HepG2 (cell line): ENCODE measurements around the gene RPS6KB1. TPM values are rescaled to one million over a fixed set of nuclear protein-coding genes. Genes with fewer than 3 reads are reported as not detected.
"Not testable (repeated sequence)": the region's sequence is repeated elsewhere in the genome, so short reads cannot be mapped to it uniquely, and the experiment has no call there.

Experiments
- ATAC-seq: fragments of 200-7000 bp; cut with Tn5 transposase; 3 replicates; pipeline ENCODE4 v1.9.1; 2020; ENCODE audit warnings: mild to moderate bottlenecking, moderate library complexity
- BruUV-seq: library from RNA; stranded (reverse); fragments of 400-500 nt; replicated peaks from 2 replicates; lab custom pipeline; 2021; lab: Mats Ljungman, UMichigan
- CTCF ChIA-PET: fragments of 300-600 bp; formaldehyde crosslinking; extraction: SDS; loops from one replicate; lab custom pipeline; 2021; ENCODE audit warnings: low total read pairs, inconsistent platforms, low intra/inter-chr PET ratio; lab: Yijun Ruan, JAX
- POLR2A ChIA-PET: fragments of 350-600 bp; sonication (Branson Sonifier 250); formaldehyde crosslinking; loops from one replicate; lab custom pipeline; 2020; ENCODE audit warnings: antibody characterized with exemption, inconsistent platforms; lab: Yijun Ruan, JAX
- DNase-seq: peaks from one replicate; pipeline ENCODE4 v3.0.0-alpha.2; 2015; ENCODE audit warnings: low spot score
- FAIRE-seq: peaks from 3 replicates; lab custom pipeline; 2011; peaks lifted over from hg19 to GRCh38; lab: Jason Lieb, UNC
- H2AFZ ChIP-seq: one replicate; pipeline ENCODE4 v1.6.1; 2011; ENCODE audit warnings: low read length, inconsistent platforms
- H3K27ac ChIP-seq: fragments of 300-600 bp; 3 replicates; pipeline ENCODE4 v1.8.0; 2011; ENCODE audit warnings: mixed run types, mild to moderate bottlenecking, mixed read lengths, low read length, inconsistent platforms; ENCODE audit not compliant: insufficient read depth; ENCODE audit errors: extremely low read length
- H3K27me3 ChIP-seq, 2 experiments: fragments of 200-600 bp in 1 of 2; 2 replicates in 1 of 2; 3 replicates in 1 of 2; pipeline versions ENCODE4 v1.6.0 to v1.8.0; 2011; ENCODE audit warnings: low read length in 2 of 2, mild to moderate bottlenecking in 2 of 2, moderate library complexity in 2 of 2, inconsistent platforms in 1 of 2; ENCODE audit not compliant: insufficient read depth in 2 of 2, control insufficient read depth in 1 of 2
- H3K36me3 ChIP-seq, 2 experiments: fragments of 200-600 bp in 1 of 2; replicated peaks in 1 of 2; 2 replicates in 1 of 2; 3 replicates in 1 of 2; pipeline versions ENCODE4 v1.5.1 to v1.8.0; 2011; ENCODE audit warnings: low read length in 2 of 2, inconsistent platforms in 1 of 2; ENCODE audit not compliant: insufficient read depth in 2 of 2, control insufficient read depth in 1 of 2
- H3K4me1 ChIP-seq: 2 replicates; pipeline ENCODE4 v1.5.1; 2012; ENCODE audit warnings: low read length, inconsistent platforms; ENCODE audit not compliant: insufficient read depth
- H3K4me2 ChIP-seq: 2 replicates; pipeline ENCODE4 v1.6.0; 2011; ENCODE audit warnings: low read depth, low read length, inconsistent platforms
- H3K4me3 ChIP-seq, 3 experiments: fragments of 200-600 bp in 1 of 3; sonication (generic), shearing (Covaris generic) in 1 of 3; replicated peaks in 1 of 3; 2 replicates each; pipeline ENCODE4 v1.5.1; 2011 to 2016; ENCODE audit warnings: low read length in 3 of 3, inconsistent platforms in 2 of 3, low read depth in 2 of 3, mild to moderate bottlenecking in 2 of 3, control low read depth in 1 of 3, mixed read lengths in 1 of 3; ENCODE audit not compliant: insufficient read depth in 1 of 3
- H3K79me2 ChIP-seq: one replicate; pipeline ENCODE4 v1.6.1; 2011; ENCODE audit warnings: low read length, inconsistent platforms; ENCODE audit not compliant: insufficient read depth
- H3K9ac ChIP-seq: 2 replicates; pipeline ENCODE4 v1.6.0; 2011; ENCODE audit warnings: mild to moderate bottlenecking, low read depth, low read length, inconsistent platforms; ENCODE audit not compliant: insufficient read depth
- H3K9me3 ChIP-seq: 2 replicates; pipeline ENCODE4 v1.5.1; 2012; ENCODE audit warnings: mild to moderate bottlenecking, low read length
- H4K20me1 ChIP-seq: 2 replicates; pipeline ENCODE4 v1.6.0; 2011; ENCODE audit warnings: inconsistent platforms, mild to moderate bottlenecking, low read length, moderate library complexity; ENCODE audit not compliant: insufficient read depth
- KLF12 ChIP-seq: sonication (generic); formaldehyde crosslinking; IDR thresholded peaks from 2 replicates; pipeline ENCODE4 v1.4.0; 2020; ENCODE audit warnings: missing genetic modification reagents, borderline replicate concordance
- MAFK ChIP-seq, 2 experiments: IDR thresholded peaks in 1 of 2; conservative IDR thresholded peaks in 1 of 2; 2 replicates each; pipeline ENCODE4 v1.6.1; 2011; ENCODE audit warnings: improper control_type of control experiment in 2 of 2, low read length in 2 of 2
- NR2F6 ChIP-seq, 2 experiments: IDR thresholded peaks; 2 replicates each; pipeline ENCODE4 v1.6.1; 2016; ENCODE audit warnings: antibody characterized with exemption in 1 of 2, mild to moderate bottlenecking in 1 of 2
- POGZ ChIP-seq: sonication (generic); formaldehyde crosslinking; IDR thresholded peaks from 2 replicates; pipeline ENCODE4 v1.4.0; 2020; ENCODE audit warnings: mild to moderate bottlenecking, missing genetic modification reagents
- RFXAP ChIP-seq: sonication (generic); formaldehyde crosslinking; IDR thresholded peaks from 2 replicates; pipeline ENCODE4 v1.4.0; 2020; ENCODE audit warnings: missing genetic modification reagents, borderline replicate concordance
- XRCC5 ChIP-seq: fragments of 200-400 bp; formaldehyde crosslinking; optimal IDR thresholded peaks from 2 replicates; pipeline ENCODE3; 2017; ENCODE audit warnings: mild to moderate bottlenecking, low read length
- ZEB1 ChIP-seq: IDR thresholded peaks from 2 replicates; pipeline ENCODE4 v1.6.1; 2012; ENCODE audit warnings: mild to moderate bottlenecking, low read depth, inconsistent platforms; ENCODE audit not compliant: insufficient replicate concordance
- ZSCAN12 ChIP-seq: sonication (generic); formaldehyde crosslinking; IDR thresholded peaks from 2 replicates; pipeline ENCODE4 v1.9.0; 2021; ENCODE audit warnings: mild to moderate bottlenecking, missing genetic modification reagents
- WGBS: methylation state at CpG from one replicate; pipeline ENCODE4 v1.1.6; 2017; ENCODE audit warnings: low lambda C conversion rate; 5-methylcytosine and 5-hydroxymethylcytosine counted together
- in situ Hi-C: cut with HindIII; loops from 2 replicates; pipeline ENCODE4 v1.10.0; 2017; ENCODE audit warnings: low pct_unique_long_range_greater_than_20kb; ENCODE audit not compliant: extremely low pct_ligation_motif_present
- intact Hi-C: fragments of 100-400 bp; cut with micrococcal nuclease; formaldehyde crosslinking; loops from one replicate; pipeline ENCODE4 v1.10.0; 2022; ENCODE audit not compliant: unreplicated experiment
- polyA plus RNA-seq, 8 experiments: library from polyadenylated mRNA; depleted of rRNA in 3 of 8; stranded (reverse) in 7 of 8; unstranded in 1 of 8; fragments of >200 nt; fragmentation: Illumina TruSeq in 4 of 8; extraction: Trizol in 4 of 8; gene quantifications; 2 replicates each; pipeline versions ENCODE4 v1.2.1 to v1.2.3, GENCODE V29; 2011 to 2016; ENCODE audit warnings: low read depth in 4 of 8, missing spikeins in 1 of 8, mixed read lengths in 1 of 8; ENCODE audit not compliant: insufficient read depth in 1 of 8
- total RNA-seq, 5 experiments: library from RNA; depleted of rRNA; stranded (reverse); fragments of >200 nt; fragmentation: Illumina TruSeq; extraction: Trizol; gene quantifications; 2 replicates each; pipeline ENCODE4 v1.2.3, GENCODE V29; 2016; ENCODE audit warnings: low read depth in 1 of 5
- TF ChIP-seq, protein P1 (sequence below): IDR thresholded peaks from 2 replicates; pipeline ENCODE4 v1.6.1; 2016; ENCODE audit warnings: mild to moderate bottlenecking
- TF ChIP-seq, protein P2 (sequence below): sonication (generic); formaldehyde crosslinking; IDR thresholded peaks from 2 replicates; pipeline ENCODE4 v1.4.0; 2020; ENCODE audit warnings: mild to moderate bottlenecking, low read depth, missing genetic modification reagents

The RPS6KB1 gene
- total and polyA plus RNA-seq, 2 of the 13 experiments (the other 11 are each of a cell fraction or from before 2014, with no cell fraction given) = 16.5 to 42.2 TPM

DNA sequence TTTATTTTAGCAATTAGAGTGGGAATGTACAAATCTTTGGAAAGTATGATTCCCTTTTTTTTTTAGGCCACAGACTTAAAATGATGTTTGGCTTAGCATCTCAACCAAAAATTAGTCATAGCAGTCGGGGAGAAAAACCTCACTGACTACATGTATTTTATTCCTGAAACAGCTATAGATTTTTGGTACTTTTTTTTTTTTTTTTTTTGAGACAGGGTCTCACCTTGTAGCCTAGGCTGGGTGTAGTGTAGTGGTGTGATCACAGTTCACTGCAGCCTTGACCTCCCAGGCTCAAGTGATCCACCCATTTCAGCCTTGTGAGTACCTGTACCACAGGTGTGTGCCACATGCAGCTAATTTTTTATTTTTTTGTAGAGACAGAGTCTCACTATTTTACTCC lies 48.2 kb downstream of the RPS6KB1 start:
- no peak for DNase-seq
- ATAC-seq = no peak
- Histone ChIP-seq H3K9ac (no peak overlapping the region), H3K27ac (no peak overlapping the region), H3K27me3 (no peaks in the 10 kb centered on the region), H3K36me3 (peaks cover 11 to 67% of the 10 kb centered on the region in 2 experiments), H3K4me2 (no peak overlapping the region), H2AFZ (no peak overlapping the region), H4K20me1 (no peaks in the 10 kb centered on the region), H3K4me3 (no peak overlapping the region), H3K79me2 (no peaks in the 10 kb centered on the region), H3K4me1 (no peaks in the 10 kb centered on the region), H3K9me3 (no peaks in the 10 kb centered on the region)
- in situ Hi-C loops (no loop called here), intact Hi-C loops (no loop called here)
- FAIRE-seq = no peak
- BruUV-seq = no TSS peak
- POLR2A ChIA-PET = no interaction called here
- 95% methylated on average over 1 of the region's 1 CpG for WGBS
- CTCF ChIA-PET = no interaction called here
- TF ChIP-seq NR2F6 (IDR thresholded peaks at IDR 0.05) = no peak
- no peak for TF ChIP-seq NR2F6 (CRISPR knock-in tag; IDR thresholded peaks at IDR 0.05)
- TF ChIP-seq ZSCAN12 (CRISPR knock-in tag) = no peak
- TF ChIP-seq, protein P1, sequence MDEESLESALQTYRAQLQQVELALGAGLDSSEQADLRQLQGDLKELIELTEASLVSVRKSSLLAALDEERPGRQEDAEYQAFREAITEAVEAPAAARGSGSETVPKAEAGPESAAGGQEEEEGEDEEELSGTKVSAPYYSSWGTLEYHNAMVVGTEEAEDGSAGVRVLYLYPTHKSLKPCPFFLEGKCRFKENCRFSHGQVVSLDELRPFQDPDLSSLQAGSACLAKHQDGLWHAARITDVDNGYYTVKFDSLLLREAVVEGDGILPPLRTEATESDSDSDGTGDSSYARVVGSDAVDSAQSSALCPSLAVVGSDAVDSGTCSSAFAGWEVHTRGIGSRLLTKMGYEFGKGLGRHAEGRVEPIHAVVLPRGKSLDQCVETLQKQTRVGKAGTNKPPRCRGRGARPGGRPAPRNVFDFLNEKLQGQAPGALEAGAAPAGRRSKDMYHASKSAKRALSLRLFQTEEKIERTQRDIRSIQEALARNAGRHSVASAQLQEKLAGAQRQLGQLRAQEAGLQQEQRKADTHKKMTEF = no peak
- TF ChIP-seq KLF12 (CRISPR knock-in tag) = no peak
- TF ChIP-seq ZEB1 = no peak
- TF ChIP-seq, protein P2, sequence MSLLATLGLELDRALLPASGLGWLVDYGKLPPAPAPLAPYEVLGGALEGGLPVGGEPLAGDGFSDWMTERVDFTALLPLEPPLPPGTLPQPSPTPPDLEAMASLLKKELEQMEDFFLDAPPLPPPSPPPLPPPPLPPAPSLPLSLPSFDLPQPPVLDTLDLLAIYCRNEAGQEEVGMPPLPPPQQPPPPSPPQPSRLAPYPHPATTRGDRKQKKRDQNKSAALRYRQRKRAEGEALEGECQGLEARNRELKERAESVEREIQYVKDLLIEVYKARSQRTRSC (CRISPR knock-in tag) = no peak
- no peak for TF ChIP-seq POGZ (CRISPR knock-in tag)
- no peak for TF ChIP-seq RFXAP (CRISPR knock-in tag)
- TF ChIP-seq MAFK (conservative IDR thresholded peaks at IDR 0.05 in 1 of 2, IDR thresholded peaks at IDR 0.05 in 1 of 2; ENCODE audit: low read length in 2 of 2) = no peak
- no peak for TF ChIP-seq XRCC5

DNA sequence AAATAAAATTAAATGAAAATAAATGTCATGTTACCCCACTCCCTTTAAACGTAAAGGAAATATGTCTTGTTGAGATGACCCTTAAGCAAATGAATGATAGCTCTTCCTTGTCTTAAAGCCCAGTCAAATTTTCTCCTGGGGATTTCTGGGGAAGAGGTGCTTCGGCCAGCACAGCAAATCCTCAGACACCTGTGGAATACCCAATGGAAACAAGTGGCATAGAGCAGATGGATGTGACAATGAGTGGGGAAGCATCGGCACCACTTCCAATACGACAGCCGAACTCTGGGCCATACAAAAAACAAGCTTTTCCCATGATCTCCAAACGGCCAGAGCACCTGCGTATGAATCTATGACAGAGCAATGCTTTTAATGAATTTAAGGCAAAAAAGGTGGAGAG lies 53.5 kb downstream of the RPS6KB1 start:
- DNase-seq, ATAC-seq, H3K27me3 ChIP-seq, H2AFZ ChIP-seq, in situ Hi-C loops, H3K27ac ChIP-seq, intact Hi-C loops, H3K4me1 ChIP-seq, H4K20me1 ChIP-seq, H3K9ac ChIP-seq, H3K9me3 ChIP-seq, POLR2A ChIA-PET, H3K79me2 ChIP-seq, H3K4me3 ChIP-seq, BruUV-seq, H3K4me2 ChIP-seq, FAIRE-seq, CTCF ChIA-PET: not testable (repeated sequence)
- 92% methylated on average over 7 of the region's 7 CpGs for WGBS
- peaks cover 9 to 45% of the 10 kb centered on the region in 2 experiments for H3K36me3 ChIP-seq

DNA sequence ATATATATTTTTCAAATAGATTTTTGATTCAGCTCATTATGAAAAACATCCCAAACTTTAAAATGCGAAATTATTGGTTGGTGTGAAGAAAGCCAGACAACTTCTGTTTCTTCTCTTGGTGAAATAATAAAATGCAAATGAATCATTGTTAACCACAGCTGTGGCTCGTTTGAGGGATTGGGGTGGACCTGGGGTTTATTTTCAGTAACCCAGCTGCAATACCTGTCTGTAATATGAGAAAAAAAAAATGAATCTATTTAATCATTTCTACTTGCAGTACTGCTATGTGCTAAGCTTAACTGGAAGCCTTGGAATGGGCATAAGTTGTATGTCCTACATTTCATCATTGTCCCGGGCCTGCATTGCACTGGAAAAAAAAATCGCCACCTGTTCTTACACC lies 54.4 kb downstream of the RPS6KB1 start:
- H3K27ac ChIP-seq, H3K9ac ChIP-seq, H3K4me2 ChIP-seq, H4K20me1 ChIP-seq, DNase-seq, BruUV-seq, H2AFZ ChIP-seq, CTCF ChIA-PET, H3K9me3 ChIP-seq, H3K27me3 ChIP-seq, H3K79me2 ChIP-seq, H3K4me1 ChIP-seq, H3K4me3 ChIP-seq, POLR2A ChIA-PET, intact Hi-C loops, in situ Hi-C loops, FAIRE-seq, ATAC-seq: not testable (repeated sequence)
- WGBS = 96% methylated on average over 4 of the region's 4 CpGs
- peaks cover 9 to 39% of the 10 kb centered on the region in 2 experiments for H3K36me3 ChIP-seq
